Measurements from ENCODE around the gene CNTD1. TPM values are rescaled to one million over a fixed set of nuclear protein-coding genes. Genes with fewer than 3 reads are reported as not detected.

Gene CNTD1
- total and polyA plus RNA-seq, 2 experiments from 2014 or later = 1.2 to 2.4 TPM

GRCh38 chr17:42784409-42784808 is 14.3 kb upstream of the CNTD1 start:
- Histone ChIP-seq H3K9me3 (ENCODE audit: low read depth) (no peaks in the 10 kb centered on the region), H3K27me3 (peaks cover 11% of the 10 kb centered on the region), H3K36me3 (replicated peaks; ENCODE audit: insufficient read depth, low read depth) (no peaks in the 10 kb centered on the region), H3K9me2 (replicated peaks; ENCODE audit: insufficient read depth) (no peaks in the 10 kb centered on the region), H4K20me1 (ENCODE audit: insufficient read depth, poor library complexity, severe bottlenecking) (no peaks in the 10 kb centered on the region), H3K27ac (no peak overlapping the region), H3K4me2 (no peak overlapping the region), H2AFZ (no peak overlapping the region), H3K79me2 (no peaks in the 10 kb centered on the region), H3K4me3 (no peak overlapping the region), H3K4me1 (ENCODE audit: insufficient read depth) (peaks cover 17% of the 10 kb centered on the region)
- 97% methylated on average over 25 of the region's 25 CpGs for WGBS (ENCODE audit: low lambda C conversion rate, missing lambda C conversion rate)
- TF ChIP-seq EZH2phosphoT487 (IDR thresholded peaks at IDR 0.05; ENCODE audit: low read depth, severe bottlenecking, unreplicated experiment) (no peak), CTCF (IDR thresholded peaks at IDR 0.05; ENCODE audit: poor library complexity) (no peak), EZH2 (IDR thresholded peaks at IDR 0.05; ENCODE audit: borderline replicate concordance) (no peak)
- no peak for DNase-seq (ENCODE audit: low spot score)

GRCh38 chr17:42784811-42785592 is 13.7 kb upstream of the CNTD1 start:
- no peaks in the 10 kb centered on the region for H3K9me3 ChIP-seq (ENCODE audit: low read depth)
- WGBS (ENCODE audit: low lambda C conversion rate, missing lambda C conversion rate) = 95% methylated on average over 52 of the region's 52 CpGs
- no peak for DNase-seq (ENCODE audit: low spot score)
- H3K27ac ChIP-seq = no peak overlapping the region
- no peak overlapping the region for H3K4me3 ChIP-seq
- H2AFZ ChIP-seq = no peak overlapping the region
- no peaks in the 10 kb centered on the region for H3K9me2 ChIP-seq (replicated peaks; ENCODE audit: insufficient read depth)
- H3K4me2 ChIP-seq = no peak overlapping the region
- H3K36me3 ChIP-seq (replicated peaks; ENCODE audit: insufficient read depth, low read depth) = no peaks in the 10 kb centered on the region
- H3K27me3 ChIP-seq = peaks cover 11% of the 10 kb centered on the region
- H3K4me1 ChIP-seq (ENCODE audit: insufficient read depth) = peaks cover 16% of the 10 kb centered on the region
- H4K20me1 ChIP-seq (ENCODE audit: insufficient read depth, poor library complexity, severe bottlenecking) = no peaks in the 10 kb centered on the region
- TF ChIP-seq CTCF (IDR thresholded peaks at IDR 0.05; ENCODE audit: poor library complexity) = no peak
- TF ChIP-seq EZH2phosphoT487 (IDR thresholded peaks at IDR 0.05; ENCODE audit: low read depth, severe bottlenecking, unreplicated experiment) = no peak
- no peak for TF ChIP-seq EZH2 (IDR thresholded peaks at IDR 0.05; ENCODE audit: borderline replicate concordance)
- H3K79me2 ChIP-seq = no peaks in the 10 kb centered on the region

- no peaks in the 10 kb centered on the region for H3K4me1 ChIP-seq (ENCODE audit: insufficient read depth)
- H3K9me2 ChIP-seq (replicated peaks; ENCODE audit: insufficient read depth) = no peaks in the 10 kb centered on the region
- no peaks in the 10 kb centered on the region for H3K36me3 ChIP-seq (replicated peaks; ENCODE audit: insufficient read depth, low read depth)
- no peaks in the 10 kb centered on the region for H3K9me3 ChIP-seq (ENCODE audit: low read depth)
- H3K27ac ChIP-seq = no peak overlapping the region
- 97% methylated on average over 10 of the region's 11 CpGs for WGBS (ENCODE audit: low lambda C conversion rate, missing lambda C conversion rate)
- DNase-seq (ENCODE audit: low spot score) = no peak
- H3K27me3 ChIP-seq = no peaks in the 10 kb centered on the region
- no peaks in the 10 kb centered on the region for H4K20me1 ChIP-seq (ENCODE audit: insufficient read depth, poor library complexity, severe bottlenecking)
- no peak overlapping the region for H3K4me2 ChIP-seq
- H3K4me3 ChIP-seq = no peak overlapping the region
- H2AFZ ChIP-seq = no peak overlapping the region
- TF ChIP-seq EZH2phosphoT487 (IDR thresholded peaks at IDR 0.05; ENCODE audit: low read depth, severe bottlenecking, unreplicated experiment) (no peak), EZH2 (IDR thresholded peaks at IDR 0.05; ENCODE audit: borderline replicate concordance) (no peak), CTCF (IDR thresholded peaks at IDR 0.05; ENCODE audit: poor library complexity) (no peak)
- no peaks in the 10 kb centered on the region for H3K79me2 ChIP-seq
Measured at GRCh38 chr17:42787266-42787665, 11.4 kb upstream of the CNTD1 start.

All from hepatocyte (in vitro differentiated cells).